Vagina (tissue), 2 donors: ENCODE data around the gene ERCC6L2.

Experiments used
- POLR2A ChIP-seq, 2 donors: fragments of 450-650 bp; IDR thresholded peaks; one replicate each; pipeline ENCODE4 v1.6.1; 2017; ENCODE audit warnings: antibody characterized with exemption in 2 of 2, mild to moderate bottlenecking in 2 of 2, moderate library complexity in 2 of 2
- POLR2AphosphoS5 ChIP-seq, 2 donors: sonication (generic); formaldehyde crosslinking; IDR thresholded peaks; one replicate each; pipeline ENCODE4 v1.9.0; 2017; ENCODE audit warnings: antibody characterized with exemption in 2 of 2, mild to moderate bottlenecking in 2 of 2, low read depth in 1 of 2; ENCODE audit not compliant: insufficient read depth in 1 of 2
- TF ChIP-seq, protein P1 (sequence below), 3 experiments: fragments of 450-650 bp in 2 of 3; fragments of 200-600 bp in 1 of 3; sonication (generic) in 1 of 3; IDR thresholded peaks; one replicate each; pipeline ENCODE4 v1.5.1; 2017 to 2019; ENCODE audit warnings: antibody characterized with exemption in 3 of 3, mild to moderate bottlenecking in 2 of 3, moderate library complexity in 2 of 3

DNA sequence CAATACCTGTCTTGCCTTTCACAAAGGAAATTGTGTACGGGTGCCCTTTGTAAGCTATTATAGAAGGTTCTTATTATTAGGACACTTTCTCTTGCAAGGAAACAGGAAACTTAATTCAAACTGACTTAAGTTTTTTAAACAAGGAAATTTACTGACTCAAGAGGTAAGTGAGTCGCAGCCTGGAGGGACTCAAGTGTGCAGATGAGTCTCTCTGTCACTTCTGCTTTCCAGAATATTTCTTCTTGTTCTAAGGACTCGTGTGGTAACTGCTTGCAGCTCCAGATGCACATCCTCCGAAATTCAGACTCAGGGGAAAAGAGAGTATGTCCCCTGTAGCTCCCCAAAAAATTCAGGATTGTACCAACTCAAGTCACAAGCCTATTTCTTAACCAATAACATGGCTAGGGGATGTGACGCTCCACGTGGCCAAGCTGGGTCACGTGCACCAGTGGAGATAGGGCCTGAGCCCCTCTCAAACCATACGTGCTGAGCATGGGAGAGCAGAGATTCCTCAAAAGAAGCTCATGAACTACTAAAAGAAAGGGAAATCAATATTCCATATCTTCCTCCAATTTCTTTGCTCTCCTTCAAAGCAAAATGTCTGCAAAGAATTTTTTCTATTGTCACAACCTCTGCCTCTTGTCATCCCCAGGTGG is 49.2 kb upstream of the ERCC6L2 start:
- TF ChIP-seq POLR2AphosphoS5 (IDR thresholded peaks at IDR 0.05; ENCODE audit: insufficient read depth in 1 of 2, low read depth in 1 of 2) (no peak), POLR2A (IDR thresholded peaks at IDR 0.05) (no peak)
- TF ChIP-seq, protein P1, sequence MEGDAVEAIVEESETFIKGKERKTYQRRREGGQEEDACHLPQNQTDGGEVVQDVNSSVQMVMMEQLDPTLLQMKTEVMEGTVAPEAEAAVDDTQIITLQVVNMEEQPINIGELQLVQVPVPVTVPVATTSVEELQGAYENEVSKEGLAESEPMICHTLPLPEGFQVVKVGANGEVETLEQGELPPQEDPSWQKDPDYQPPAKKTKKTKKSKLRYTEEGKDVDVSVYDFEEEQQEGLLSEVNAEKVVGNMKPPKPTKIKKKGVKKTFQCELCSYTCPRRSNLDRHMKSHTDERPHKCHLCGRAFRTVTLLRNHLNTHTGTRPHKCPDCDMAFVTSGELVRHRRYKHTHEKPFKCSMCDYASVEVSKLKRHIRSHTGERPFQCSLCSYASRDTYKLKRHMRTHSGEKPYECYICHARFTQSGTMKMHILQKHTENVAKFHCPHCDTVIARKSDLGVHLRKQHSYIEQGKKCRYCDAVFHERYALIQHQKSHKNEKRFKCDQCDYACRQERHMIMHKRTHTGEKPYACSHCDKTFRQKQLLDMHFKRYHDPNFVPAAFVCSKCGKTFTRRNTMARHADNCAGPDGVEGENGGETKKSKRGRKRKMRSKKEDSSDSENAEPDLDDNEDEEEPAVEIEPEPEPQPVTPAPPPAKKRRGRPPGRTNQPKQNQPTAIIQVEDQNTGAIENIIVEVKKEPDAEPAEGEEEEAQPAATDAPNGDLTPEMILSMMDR (IDR thresholded peaks at IDR 0.05), result no peak
